ENCODE data around the gene TPRA1. TPM values are rescaled to one million over a fixed set of nuclear protein-coding genes. Genes with fewer than 3 reads are reported as not detected.
"Not testable (repeated sequence)": the region's sequence is repeated elsewhere in the genome, so short reads cannot be mapped to it uniquely, and the experiment has no call there.

TPRA1 gene
- total RNA-seq, 1 experiment from 2014 or later, result 58.5 TPM

- no peaks in the 10 kb centered on the region for H3F3A ChIP-seq (ENCODE audit: insufficient read depth, low read depth)
- H3K4me3 ChIP-seq, result no peak overlapping the region
- CTCF ChIA-PET, result no interaction called here
- peaks cover 42% of the 10 kb centered on the region for H3K27me3 ChIP-seq (ENCODE audit: insufficient read depth, low read depth)
- no peak for DNase-seq
- no TSS peak for BruUV-seq (replicated peaks)
- POLR2A ChIA-PET (ENCODE audit: unreplicated experiment), result no interaction called here
- no peak overlapping the region for H2AFZ ChIP-seq
- TF ChIP-seq EZH2 (IDR thresholded peaks at IDR 0.05; ENCODE audit: low read depth), result no peak
- TF ChIP-seq, protein P1, sequence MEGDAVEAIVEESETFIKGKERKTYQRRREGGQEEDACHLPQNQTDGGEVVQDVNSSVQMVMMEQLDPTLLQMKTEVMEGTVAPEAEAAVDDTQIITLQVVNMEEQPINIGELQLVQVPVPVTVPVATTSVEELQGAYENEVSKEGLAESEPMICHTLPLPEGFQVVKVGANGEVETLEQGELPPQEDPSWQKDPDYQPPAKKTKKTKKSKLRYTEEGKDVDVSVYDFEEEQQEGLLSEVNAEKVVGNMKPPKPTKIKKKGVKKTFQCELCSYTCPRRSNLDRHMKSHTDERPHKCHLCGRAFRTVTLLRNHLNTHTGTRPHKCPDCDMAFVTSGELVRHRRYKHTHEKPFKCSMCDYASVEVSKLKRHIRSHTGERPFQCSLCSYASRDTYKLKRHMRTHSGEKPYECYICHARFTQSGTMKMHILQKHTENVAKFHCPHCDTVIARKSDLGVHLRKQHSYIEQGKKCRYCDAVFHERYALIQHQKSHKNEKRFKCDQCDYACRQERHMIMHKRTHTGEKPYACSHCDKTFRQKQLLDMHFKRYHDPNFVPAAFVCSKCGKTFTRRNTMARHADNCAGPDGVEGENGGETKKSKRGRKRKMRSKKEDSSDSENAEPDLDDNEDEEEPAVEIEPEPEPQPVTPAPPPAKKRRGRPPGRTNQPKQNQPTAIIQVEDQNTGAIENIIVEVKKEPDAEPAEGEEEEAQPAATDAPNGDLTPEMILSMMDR (conservative IDR thresholded peaks at IDR 0.05), result no peak
- no peaks in the 10 kb centered on the region for H4K20me1 ChIP-seq (ENCODE audit: insufficient read depth)
- no peaks in the 10 kb centered on the region for H3K4me1 ChIP-seq (replicated peaks; ENCODE audit: insufficient read depth)
- H3K27ac ChIP-seq, result no peak overlapping the region
- no peaks in the 10 kb centered on the region for H3K79me2 ChIP-seq (ENCODE audit: low read depth)
- no peaks in the 10 kb centered on the region for H3K36me3 ChIP-seq (ENCODE audit: low read depth)
- intact Hi-C loops (cut with micrococcal nuclease; ENCODE audit: unreplicated experiment), result no loop called here
- H3K4me2 ChIP-seq, result no peak overlapping the region
- no peaks in the 10 kb centered on the region for H3K9me3 ChIP-seq (ENCODE audit: insufficient read depth, low read depth)
- H3K9me2 ChIP-seq (ENCODE audit: insufficient read depth), result no peaks in the 10 kb centered on the region
These were observed 56.4 kb downstream of the TPRA1 start for GRCh38 chr3:127534161-127534451.

DNA sequence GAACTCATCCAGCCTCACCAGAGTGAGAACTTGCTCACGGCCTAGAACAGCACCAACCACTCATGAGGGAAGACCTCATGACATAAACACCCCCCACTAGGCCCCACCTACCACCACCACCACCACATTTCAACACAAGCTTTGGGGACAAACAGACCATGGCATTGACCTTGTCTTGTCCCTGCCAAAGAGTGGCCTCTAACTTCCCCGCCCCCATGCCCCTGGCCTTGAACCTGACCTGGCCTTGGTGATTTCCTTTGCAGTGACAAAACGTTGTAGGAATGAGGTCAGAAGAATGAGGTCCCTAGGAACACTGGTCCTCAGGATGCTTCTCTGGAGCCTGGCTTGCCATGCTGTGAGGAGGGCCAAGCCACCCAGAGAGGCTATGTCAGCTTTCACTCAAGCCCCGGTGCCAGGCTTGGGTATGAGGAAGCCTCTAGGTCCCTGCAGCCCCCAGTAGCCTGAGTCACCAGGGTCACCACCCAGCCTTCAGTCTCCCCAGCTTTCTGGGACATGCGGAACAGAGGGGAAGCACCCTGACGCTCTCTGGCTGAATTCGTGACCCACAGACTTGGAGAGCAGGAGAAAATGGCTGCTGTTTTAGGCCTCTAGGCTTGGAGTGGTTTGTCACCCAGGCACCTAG, 57.9 kb downstream of the TPRA1 start:
- TF ChIP-seq, protein P1 (conservative IDR thresholded peaks at IDR 0.05), result no peak
- TF ChIP-seq EZH2 (IDR thresholded peaks at IDR 0.05; ENCODE audit: low read depth), result no peak
- H3K27me3 ChIP-seq (ENCODE audit: insufficient read depth, low read depth), result peaks cover 35% of the 10 kb centered on the region
- H3K4me2 ChIP-seq, result no peak overlapping the region
- no peaks in the 10 kb centered on the region for H4K20me1 ChIP-seq (ENCODE audit: insufficient read depth)
- no peaks in the 10 kb centered on the region for H3K36me3 ChIP-seq (ENCODE audit: low read depth)
- H3F3A ChIP-seq (ENCODE audit: insufficient read depth, low read depth), result no peaks in the 10 kb centered on the region
- no TSS peak for BruUV-seq (replicated peaks)
- no peaks in the 10 kb centered on the region for H3K4me1 ChIP-seq (replicated peaks; ENCODE audit: insufficient read depth)
- CTCF ChIA-PET, result interaction anchor here (0.6 to 0.7 kb wide), 2 partner anchors 278 to 1059 kb away, joined by 6 to 11 read pairs; no protein-coding TSS in a partner anchor
- POLR2A ChIA-PET (ENCODE audit: unreplicated experiment), result no interaction called here
- H2AFZ ChIP-seq, result no peak overlapping the region
- no peak overlapping the region for H3K27ac ChIP-seq
- no peak overlapping the region for H3K4me3 ChIP-seq
- H3K9me2 ChIP-seq (ENCODE audit: insufficient read depth), result no peaks in the 10 kb centered on the region
- DNase-seq, result no peak
- no peaks in the 10 kb centered on the region for H3K79me2 ChIP-seq (ENCODE audit: low read depth)
- intact Hi-C loops (cut with micrococcal nuclease; ENCODE audit: unreplicated experiment), result no loop called here
- no peaks in the 10 kb centered on the region for H3K9me3 ChIP-seq (ENCODE audit: insufficient read depth, low read depth)

GRCh38 chr3:127531821-127532220, 58.7 kb downstream of the TPRA1 start:
- Histone ChIP-seq H3K4me3 (no peak overlapping the region), H3K9me3 (ENCODE audit: insufficient read depth, low read depth) (no peaks in the 10 kb centered on the region), H3K9me2 (ENCODE audit: insufficient read depth) (no peaks in the 10 kb centered on the region), H2AFZ (no peak overlapping the region), H3K27ac (no peak overlapping the region), H4K20me1 (ENCODE audit: insufficient read depth) (no peaks in the 10 kb centered on the region), H3K4me1 (replicated peaks; ENCODE audit: insufficient read depth) (no peaks in the 10 kb centered on the region), H3F3A (ENCODE audit: insufficient read depth, low read depth) (no peaks in the 10 kb centered on the region), H3K36me3 (ENCODE audit: low read depth) (no peaks in the 10 kb centered on the region), H3K4me2 (no peak overlapping the region), H3K27me3 (ENCODE audit: insufficient read depth, low read depth) (peaks cover 29% of the 10 kb centered on the region), H3K79me2 (ENCODE audit: low read depth) (no peaks in the 10 kb centered on the region)
- no peak for TF ChIP-seq EZH2 (IDR thresholded peaks at IDR 0.05; ENCODE audit: low read depth)
- TF ChIP-seq, protein P1 (conservative IDR thresholded peaks at IDR 0.05), result no peak
- intact Hi-C loops (cut with micrococcal nuclease; ENCODE audit: unreplicated experiment), result no loop called here
- DNase-seq, result no peak
- POLR2A ChIA-PET (ENCODE audit: unreplicated experiment), result no interaction called here
- BruUV-seq (replicated peaks), result no TSS peak
- CTCF ChIA-PET, result interaction anchor here (0.6 kb wide), 1 partner anchor 611 kb away, joined by 4 read pairs; no protein-coding TSS in a partner anchor

GRCh38 chr3:127530863-127531262, 59.7 kb downstream of the TPRA1 start:
- H3K4me2 ChIP-seq; H3K36me3 ChIP-seq (ENCODE audit: low read depth); POLR2A ChIA-PET (ENCODE audit: unreplicated experiment); H3K9me2 ChIP-seq (ENCODE audit: insufficient read depth); intact Hi-C loops (cut with micrococcal nuclease; ENCODE audit: unreplicated experiment); H3F3A ChIP-seq (ENCODE audit: insufficient read depth, low read depth); DNase-seq; H3K9me3 ChIP-seq (ENCODE audit: insufficient read depth, low read depth); H3K4me3 ChIP-seq; BruUV-seq (replicated peaks); H3K27ac ChIP-seq; CTCF ChIA-PET; H4K20me1 ChIP-seq (ENCODE audit: insufficient read depth); H3K4me1 ChIP-seq (replicated peaks; ENCODE audit: insufficient read depth); H3K79me2 ChIP-seq (ENCODE audit: low read depth); H2AFZ ChIP-seq: not testable (repeated sequence)
- peaks cover 26% of the 10 kb centered on the region for H3K27me3 ChIP-seq (ENCODE audit: insufficient read depth, low read depth)

Data from PC-9 (cell line).